GM18517 (cell line): ENCODE measurements around the gene CFAP299.
"Not testable (repeated sequence)": the region's sequence is repeated elsewhere in the genome, so short reads cannot be mapped to it uniquely, and the experiment has no call there.

ENCODE experiments used
- ATAC-seq: cut with Tn5 transposase; IDR thresholded peaks from one replicate; pipeline ENCODE4 v1.9.1; 2021; ENCODE audit warnings: mild to moderate bottlenecking, moderate library complexity; ENCODE audit not compliant: unreplicated experiment

CFAP299 gene

GRCh38 chr4:80705311-80705710, 369.8 kb downstream of the CFAP299 start:
- no peak for ATAC-seq

- no peak for ATAC-seq
Observed at GRCh38 chr4:80709082-80709869, 373.7 kb downstream of the CFAP299 start.

DNA sequence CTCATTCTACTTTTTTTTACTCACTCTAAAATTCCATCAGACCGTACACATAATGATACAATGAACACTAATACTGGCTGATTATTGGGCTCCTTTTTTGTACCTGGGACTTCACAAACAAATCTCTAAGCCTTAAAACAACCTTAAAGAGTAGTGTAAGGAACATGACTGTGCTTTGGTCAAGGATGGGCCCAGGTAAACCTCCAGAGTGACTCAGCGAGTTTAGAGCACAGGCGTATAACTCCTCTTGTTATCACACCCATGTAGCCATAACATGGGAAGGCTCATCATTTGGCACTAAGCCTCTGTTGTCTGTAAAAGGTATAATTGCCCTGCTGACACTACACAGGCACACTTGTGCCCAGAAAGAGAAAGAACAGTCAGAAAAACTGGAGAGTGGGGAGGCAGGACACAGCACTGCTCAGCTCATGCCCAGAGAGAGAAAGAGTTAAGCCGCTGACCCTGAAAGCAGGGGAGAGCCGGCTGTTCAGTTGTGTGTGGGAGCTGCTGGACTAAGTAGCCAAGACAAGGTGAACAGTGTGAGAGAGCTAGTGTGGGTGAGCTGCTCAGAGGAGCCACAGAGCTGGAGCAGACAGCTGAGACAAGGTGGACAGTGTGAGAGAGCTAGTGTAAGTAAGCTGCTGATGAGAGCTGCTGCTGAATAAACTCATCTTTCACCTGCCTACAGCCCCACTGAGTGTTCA, 375.4 kb downstream of the CFAP299 start:
- no peak for ATAC-seq

- ATAC-seq, result no peak
Observed at GRCh38 chr4:80711956-80712355, 376.4 kb downstream of the CFAP299 start.

- ATAC-seq, result no peak
Observed at GRCh38 chr4:80713409-80713808, 377.9 kb downstream of the CFAP299 start.

GRCh38 chr4:80717204-80717603, 381.7 kb downstream of the CFAP299 start:
- ATAC-seq, result no peak

GRCh38 chr4:80726471-80726870, 390.9 kb downstream of the CFAP299 start:
- ATAC-seq, result no peak

- no peak for ATAC-seq
Observed at GRCh38 chr4:80730158-80730557, 394.6 kb downstream of the CFAP299 start.

GRCh38 chr4:80731436-80731835, 395.9 kb downstream of the CFAP299 start:
- no peak for ATAC-seq

DNA sequence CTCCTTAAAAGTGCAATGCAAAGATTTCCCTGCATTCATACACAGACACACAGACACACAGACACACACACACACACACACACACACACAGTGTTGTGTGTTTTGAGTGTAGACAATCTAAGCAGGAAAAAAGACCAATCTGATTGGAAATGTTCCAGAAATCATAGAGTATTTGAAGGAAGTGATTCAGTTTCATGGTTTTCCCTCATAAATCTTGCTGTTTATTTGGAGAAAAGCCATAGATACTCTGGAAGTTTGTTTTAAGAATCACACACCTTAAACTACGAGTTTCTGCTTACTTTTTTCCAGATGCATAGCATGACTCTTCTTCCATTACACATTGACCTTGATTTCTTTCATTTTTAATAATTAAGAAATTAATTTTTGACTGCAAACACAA, 396.5 kb downstream of the CFAP299 start:
- ATAC-seq, result no peak

DNA sequence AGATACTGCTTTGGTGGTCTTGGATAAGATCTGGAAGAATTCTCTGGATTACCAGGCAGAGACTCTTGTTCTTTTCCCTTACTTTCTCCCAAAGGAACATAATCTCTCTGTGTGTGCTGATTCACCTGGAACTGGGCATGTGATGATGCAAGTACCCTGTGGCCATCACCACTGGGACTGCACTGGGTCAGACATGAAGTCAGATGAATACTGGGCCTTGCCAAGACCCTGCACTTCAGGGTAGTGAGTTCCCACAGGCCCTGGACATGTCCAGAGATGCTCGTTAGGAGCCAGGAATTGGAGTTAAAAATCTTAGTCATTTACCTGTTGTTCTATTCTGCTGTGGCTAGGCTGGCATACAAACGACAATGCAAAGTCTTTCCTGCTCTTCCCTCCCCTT, 404.8 kb downstream of the CFAP299 start:
- ATAC-seq, result no peak

GRCh38 chr4:80749558-80749957, 414.0 kb downstream of the CFAP299 start:
- not testable (repeated sequence) for ATAC-seq

GRCh38 chr4:80751200-80751599, 415.7 kb downstream of the CFAP299 start:
- ATAC-seq, result no peak

- no peak for ATAC-seq
Observed at GRCh38 chr4:80767944-80768343, 432.4 kb downstream of the CFAP299 start.

DNA sequence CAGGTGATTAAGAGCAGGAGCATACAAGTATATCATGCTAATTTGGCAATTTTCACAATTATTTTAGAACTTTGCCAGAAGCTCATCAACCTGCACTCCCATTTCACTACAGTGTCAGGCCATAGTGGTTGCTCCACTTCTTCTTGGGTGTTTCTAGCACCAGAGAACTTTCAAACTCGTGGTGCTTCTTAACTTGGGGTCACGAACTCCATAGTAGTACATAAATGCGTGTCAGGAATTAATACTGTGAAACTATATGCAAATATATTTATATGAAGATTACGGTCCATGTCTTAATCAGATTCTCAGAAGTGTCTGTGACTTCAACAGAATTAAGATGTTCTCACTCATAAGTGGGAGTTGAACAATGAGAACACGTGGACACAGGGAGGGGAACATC, 440.6 kb downstream of the CFAP299 start:
- ATAC-seq, result no peak

DNA sequence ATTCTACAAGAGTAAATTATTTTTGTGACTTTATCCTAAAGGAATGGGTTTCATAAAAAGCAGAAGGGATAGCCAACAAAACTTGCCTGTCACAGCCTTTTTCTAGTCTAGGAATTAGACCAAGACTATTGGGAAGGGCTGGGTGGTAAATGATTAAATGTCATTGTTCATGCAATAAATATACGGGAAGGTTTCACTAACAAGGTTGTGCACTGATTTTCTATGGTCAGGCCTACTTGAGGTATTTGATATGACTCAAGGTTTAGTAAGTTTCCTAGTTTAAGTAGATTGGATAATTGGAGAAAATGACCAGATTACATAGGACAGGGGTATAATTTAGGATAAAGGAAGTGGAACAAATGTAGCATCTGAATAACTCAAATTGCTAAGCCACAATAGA, 445.9 kb downstream of the CFAP299 start:
- ATAC-seq, result no peak

DNA sequence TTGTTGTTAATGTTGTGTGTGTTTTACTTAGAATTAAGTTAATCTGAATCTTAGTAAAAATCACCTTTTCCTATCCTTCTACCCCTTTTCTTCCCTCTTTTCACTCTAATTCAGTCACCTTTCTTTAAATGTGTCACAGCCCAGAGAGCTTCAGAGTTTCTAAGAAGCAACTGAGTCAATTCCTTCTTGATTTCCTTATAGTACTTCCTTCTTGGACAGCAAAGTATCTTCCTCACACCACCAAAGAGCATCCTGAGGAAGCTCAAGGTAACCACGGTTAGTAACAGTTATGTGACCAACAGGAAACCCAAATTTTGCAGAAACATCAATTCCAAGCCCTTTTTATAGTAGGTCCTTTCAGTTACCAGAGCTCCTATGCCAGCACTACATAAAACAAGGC, 451.8 kb downstream of the CFAP299 start:
- ATAC-seq, result no peak

DNA sequence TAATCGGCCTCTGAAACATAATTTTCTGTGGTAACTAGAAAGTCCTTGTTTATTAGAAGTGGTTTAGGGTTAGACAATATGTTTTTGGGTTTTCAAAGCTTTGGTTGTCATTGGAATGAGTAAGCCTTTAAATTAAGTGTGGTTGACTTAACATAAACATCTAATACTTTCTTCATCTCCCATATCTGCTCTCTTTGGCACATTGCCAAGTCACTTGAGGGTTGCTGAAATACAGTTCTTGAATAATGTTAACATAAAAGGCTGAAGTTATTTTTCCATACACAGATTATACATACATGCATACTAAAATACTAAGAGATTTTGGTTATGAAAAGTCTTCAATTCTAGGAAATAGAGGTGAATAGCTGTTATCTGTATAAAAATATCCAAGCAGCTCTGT, 453.3 kb downstream of the CFAP299 start:
- no peak for ATAC-seq

GRCh38 chr4:80790152-80790551, 454.6 kb downstream of the CFAP299 start:
- ATAC-seq, result no peak

- ATAC-seq, result not testable (repeated sequence)
Observed at GRCh38 chr4:80793660-80794059, 458.1 kb downstream of the CFAP299 start.

DNA sequence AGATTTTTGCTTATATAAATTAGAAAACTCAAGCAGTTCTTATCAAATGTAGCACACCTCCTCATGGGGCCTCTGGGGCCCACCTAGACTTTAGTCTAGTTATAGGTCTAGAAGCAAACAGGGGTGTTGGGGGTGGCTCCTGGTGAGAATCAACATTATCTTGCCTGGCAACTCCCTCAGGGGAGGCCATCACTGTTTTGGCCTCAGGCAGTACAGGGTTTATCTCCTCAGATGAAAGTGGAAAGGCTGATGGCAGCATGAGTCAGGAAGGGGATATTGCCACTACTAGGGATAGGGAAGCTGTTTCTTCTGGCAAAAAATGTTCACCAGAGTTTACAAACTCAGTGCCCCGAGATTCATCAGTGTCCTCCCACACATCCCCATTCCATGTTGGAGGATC, 462.6 kb downstream of the CFAP299 start:
- ATAC-seq, result no peak

DNA sequence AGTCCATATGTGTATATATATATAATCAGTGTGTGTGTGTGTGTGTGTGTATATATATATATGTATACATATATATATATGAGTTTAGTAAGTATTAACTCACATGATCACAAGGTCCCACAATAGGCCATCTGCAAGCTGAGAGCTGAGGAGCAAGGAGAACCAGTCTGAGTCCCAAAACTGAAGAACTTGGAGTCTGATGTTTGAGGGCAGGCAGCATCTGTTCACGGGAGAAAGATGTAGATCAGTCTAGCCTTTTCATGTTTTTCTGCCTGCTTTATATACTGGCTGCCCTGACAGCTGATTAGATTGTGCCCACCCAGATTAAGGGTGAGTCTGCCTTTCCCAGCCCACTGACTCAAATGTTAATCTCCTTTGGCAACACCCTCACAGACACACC, 465.2 kb downstream of the CFAP299 start:
- not testable (repeated sequence) for ATAC-seq
